K562 (cell line): ENCODE results near the gene EPSTI1. TPM values are rescaled to one million over a fixed set of nuclear protein-coding genes. Genes with fewer than 3 reads are reported as not detected.

ENCODE experiments used
- ATAC-seq: fragments of 200-7000 bp; cut with Tn5 transposase; 3 replicates; pipeline ENCODE4 v1.9.1; 2020; ENCODE audit warnings: moderate library complexity
- BruUV-seq: library from RNA; stranded (reverse); fragments of 400-500 nt; replicated peaks from 2 replicates; lab custom pipeline; 2021; lab: Mats Ljungman, UMichigan
- CTCF ChIA-PET: fragments of 300-600 bp; formaldehyde crosslinking; extraction: SDS; loops from one replicate; lab custom pipeline; 2021; ENCODE audit warnings: low intra/inter-chr PET ratio; lab: Yijun Ruan, JAX
- POLR2A ChIA-PET: fragments of 300-600, 350-650 bp; sonication (Branson Sonifier 250); formaldehyde crosslinking; extraction: SDS; loops from one replicate; lab custom pipeline; 2021; ENCODE audit warnings: antibody characterized with exemption, inconsistent platforms; lab: Yijun Ruan, JAX
- DNase-seq, 4 experiments: peaks; one replicate each; pipeline versions ENCODE4 v3.0.0 to v3.0.0-alpha.2; 2011 to 2018; ENCODE audit warnings: low spot score in 3 of 4, mixed read lengths in 3 of 4; ENCODE audit errors: extremely low read depth in 1 of 4
- FAIRE-seq: peaks from 2 replicates; lab custom pipeline; 2011; peaks lifted over from hg19 to GRCh38; lab: Jason Lieb, UNC
- H2AFZ ChIP-seq: 2 replicates; pipeline ENCODE4 v1.6.0; 2011; ENCODE audit warnings: low read depth, low read length, control low read depth, inconsistent platforms
- H3K27ac ChIP-seq: fragments of 200-600 bp; 3 replicates; pipeline ENCODE4 v1.8.0; 2011; ENCODE audit warnings: low read depth, mild to moderate bottlenecking, control low read depth, inconsistent platforms, low read length, moderate library complexity, mixed read lengths; ENCODE audit errors: extremely low read depth
- H3K27me3 ChIP-seq, 2 experiments: fragments of 300-600 bp in 1 of 2; 2 replicates in 1 of 2; 3 replicates in 1 of 2; pipeline versions ENCODE4 v1.6.0 to v1.8.0; 2011; ENCODE audit warnings: inconsistent platforms in 2 of 2, low read length in 2 of 2, mild to moderate bottlenecking in 1 of 2, mixed read lengths in 1 of 2, moderate library complexity in 1 of 2; ENCODE audit not compliant: control insufficient read depth in 2 of 2, insufficient read depth in 2 of 2
- H3K36me3 ChIP-seq: fragments of 300-600 bp; 3 replicates; pipeline ENCODE4 v1.8.0; 2011; ENCODE audit warnings: mild to moderate bottlenecking, low read length, inconsistent platforms; ENCODE audit not compliant: control insufficient read depth, insufficient read depth
- H3K4me1 ChIP-seq, 2 experiments: fragments of 200-600 bp in 1 of 2; replicated peaks in 1 of 2; 2 replicates in 1 of 2; 3 replicates in 1 of 2; pipeline versions ENCODE4 v1.5.1 to v1.8.0; 2011; ENCODE audit warnings: inconsistent platforms in 2 of 2, low read length in 2 of 2, mild to moderate bottlenecking in 1 of 2, mixed read lengths in 1 of 2, moderate library complexity in 1 of 2; ENCODE audit not compliant: control insufficient read depth in 2 of 2, insufficient read depth in 2 of 2
- H3K4me2 ChIP-seq: 2 replicates; pipeline ENCODE4 v1.6.1; 2011; ENCODE audit warnings: low read length, control low read depth, inconsistent platforms, mixed read lengths; ENCODE audit not compliant: insufficient read depth
- H3K4me3 ChIP-seq: fragments of 200-600 bp; sonication (generic), shearing (Covaris generic); 2 replicates; pipeline ENCODE4 v1.5.1; 2016; ENCODE audit warnings: control low read depth, inconsistent platforms
- H3K79me2 ChIP-seq: fragments of 200-600 bp; 3 replicates; pipeline ENCODE4 v1.8.0; 2011; ENCODE audit warnings: low read length, inconsistent platforms; ENCODE audit not compliant: control insufficient read depth, insufficient read depth
- H3K9ac ChIP-seq, 2 experiments: 2 replicates each; pipeline versions ENCODE4 v1.6.0 to v1.6.1; 2011; ENCODE audit warnings: low read depth in 2 of 2, low read length in 2 of 2, control low read depth in 1 of 2, inconsistent platforms in 1 of 2, mild to moderate bottlenecking in 1 of 2, mixed read lengths in 1 of 2; ENCODE audit not compliant: insufficient read depth in 1 of 2
- H3K9me1 ChIP-seq: one replicate; pipeline ENCODE4 v1.6.0; 2011; ENCODE audit warnings: inconsistent platforms, mild to moderate bottlenecking, low read length, moderate library complexity; ENCODE audit not compliant: control insufficient read depth, insufficient read depth
- H3K9me3 ChIP-seq: replicated peaks from 2 replicates; pipeline ENCODE4 v1.5.1; 2011; ENCODE audit warnings: low read depth, low read length, inconsistent platforms; ENCODE audit not compliant: control insufficient read depth, insufficient read depth
- H4K20me1 ChIP-seq: replicated peaks from 2 replicates; pipeline ENCODE4 v1.6.1; 2011; ENCODE audit warnings: low read length, inconsistent platforms, mixed read lengths; ENCODE audit not compliant: control insufficient read depth, insufficient read depth
- HCFC1 ChIP-seq: IDR thresholded peaks from 2 replicates; pipeline ENCODE4 v1.6.1; 2012; ENCODE audit warnings: low read depth, low read length, improper control_type of control experiment
- IFI16 ChIP-seq: fragments of 250-450 bp; sonication (Bioruptor Pico); IDR thresholded peaks from 2 replicates; pipeline ENCODE4 v2.1.2; 2022; ENCODE audit warnings: mild to moderate bottlenecking, inconsistent platforms
- IRF1 ChIP-seq: sonication (generic); formaldehyde crosslinking; IDR thresholded peaks from 2 replicates; pipeline ENCODE4 v1.8.0; 2022; ENCODE audit warnings: missing genetic modification reagents, mild to moderate bottlenecking, borderline replicate concordance
- SNIP1 ChIP-seq: fragments of 450-650 bp; IDR thresholded peaks from 2 replicates; pipeline ENCODE4 v1.7.1; 2017; ENCODE audit warnings: low read depth, mild to moderate bottlenecking
- XRCC4 ChIP-seq: IDR thresholded peaks from one replicate; pipeline ENCODE4 v1.6.1; 2011; ENCODE audit not compliant: insufficient read depth, insufficient read length; ENCODE audit errors: extremely low read depth
- ZKSCAN3 ChIP-seq: fragments of 250-450 bp; sonication (Bioruptor Pico); IDR thresholded peaks from 2 replicates; pipeline ENCODE4 v1.4.0; 2020
- WGBS: fragments of 100-300 bp; shearing (Covaris generic); methylation state at CpG from one replicate; pipeline ENCODE4 v1.1.6; 2016; ENCODE audit warnings: low coverage, mixed read lengths; ENCODE audit not compliant: insufficient coverage; ENCODE audit errors: missing lambda C conversion rate; 5-methylcytosine and 5-hydroxymethylcytosine counted together
- in situ Hi-C: fragments of 300-500 bp; cut with MboI; formaldehyde crosslinking; loops from 4 replicates; pipeline ENCODE4 v1.15.0; 2018; ENCODE audit warnings: inconsistent platforms, mixed read lengths
- intact Hi-C: fragments of 100-400 bp; cut with micrococcal nuclease; formaldehyde crosslinking; loops from 2 replicates; pipeline ENCODE4 v1.14.2; 2022
- polyA plus RNA-seq, 8 experiments: library from polyadenylated mRNA; depleted of rRNA in 4 of 8; stranded (reverse) in 5 of 8; unstranded in 3 of 8; fragments of >200 nt; fragmentation: Nextera tagmentation in 2 of 8; fragmentation: Illumina TruSeq in 1 of 8; extraction: Ambion mirVana in 2 of 8; extraction: Trizol in 1 of 8; gene quantifications; 2 replicates each; pipeline versions ENCODE4 v1.2.1 to v1.2.3, GENCODE V29; 2011 to 2014; ENCODE audit warnings: inconsistent platforms in 1 of 8, missing spikeins in 1 of 8
- total RNA-seq, 7 experiments: library from RNA; depleted of rRNA in 6 of 7; stranded (reverse); fragments of >200 nt in 6 of 7; fragmentation: Illumina TruSeq in 2 of 7; extraction: Trizol in 2 of 7; gene quantifications; 2 replicates each; pipeline versions ENCODE4 v1.2.1 to v1.2.3, GENCODE V29; 2011 to 2021; ENCODE audit warnings: low replicate concordance in 1 of 7
- TF ChIP-seq, protein P1 (sequence below): fragments of 200-400 bp; formaldehyde crosslinking; IDR thresholded peaks from 2 replicates; pipeline ENCODE4 v1.6.1; 2017; ENCODE audit warnings: mild to moderate bottlenecking, low read depth, low read length, moderate library complexity

EPSTI1 gene
- total and polyA plus RNA-seq, 9 of the 15 experiments (the other 6 are each of a cell fraction or from before 2014, with no cell fraction given) = 0.18 to 1.0 TPM; not detected in 7

DNA sequence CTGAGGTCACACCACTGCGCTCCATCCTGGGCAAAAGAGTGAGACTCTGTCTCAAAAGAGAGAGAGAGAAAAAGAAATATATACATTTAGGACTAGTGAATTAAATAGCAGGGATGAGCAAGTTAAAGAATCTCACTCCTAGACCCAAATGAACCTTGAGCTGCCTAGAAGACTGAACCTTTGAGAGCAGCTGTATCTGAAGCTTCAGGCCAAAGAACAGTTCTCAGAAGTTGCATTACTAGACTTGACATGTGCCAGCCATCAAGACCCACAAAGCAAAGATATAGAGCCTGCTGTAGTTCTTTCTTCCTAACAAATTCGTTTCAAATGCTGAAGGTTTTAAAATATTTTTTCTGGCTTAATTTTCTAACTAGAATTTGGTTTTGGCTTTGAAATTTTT lies 47.9 kb upstream of the EPSTI1 start:
- intact Hi-C loops (no loop called here), in situ Hi-C loops (no loop called here)
- Histone ChIP-seq H3K27ac (no peak overlapping the region), H2AFZ (no peak overlapping the region), H3K9ac (no peak overlapping the region), H3K9me1 (no peaks in the 10 kb centered on the region), H3K4me3 (no peak overlapping the region), H3K27me3 (no peaks in the 10 kb centered on the region; a peak in 1 of 5 replicates), H4K20me1 (no peaks in the 10 kb centered on the region), H3K79me2 (no peaks in the 10 kb centered on the region), H3K9me3 (no peaks in the 10 kb centered on the region), H3K4me1 (peaks cover 0 to 5% of the 10 kb centered on the region in 2 experiments; a peak in 1 of 5 replicates), H3K4me2 (no peak overlapping the region), H3K36me3 (no peaks in the 10 kb centered on the region)
- TF ChIP-seq IFI16 (no peak), HCFC1 (no peak), XRCC4 (no peak), IRF1 (no peak), SNIP1 (no peak), ZKSCAN3 (no peak)
- TF ChIP-seq, protein P1, sequence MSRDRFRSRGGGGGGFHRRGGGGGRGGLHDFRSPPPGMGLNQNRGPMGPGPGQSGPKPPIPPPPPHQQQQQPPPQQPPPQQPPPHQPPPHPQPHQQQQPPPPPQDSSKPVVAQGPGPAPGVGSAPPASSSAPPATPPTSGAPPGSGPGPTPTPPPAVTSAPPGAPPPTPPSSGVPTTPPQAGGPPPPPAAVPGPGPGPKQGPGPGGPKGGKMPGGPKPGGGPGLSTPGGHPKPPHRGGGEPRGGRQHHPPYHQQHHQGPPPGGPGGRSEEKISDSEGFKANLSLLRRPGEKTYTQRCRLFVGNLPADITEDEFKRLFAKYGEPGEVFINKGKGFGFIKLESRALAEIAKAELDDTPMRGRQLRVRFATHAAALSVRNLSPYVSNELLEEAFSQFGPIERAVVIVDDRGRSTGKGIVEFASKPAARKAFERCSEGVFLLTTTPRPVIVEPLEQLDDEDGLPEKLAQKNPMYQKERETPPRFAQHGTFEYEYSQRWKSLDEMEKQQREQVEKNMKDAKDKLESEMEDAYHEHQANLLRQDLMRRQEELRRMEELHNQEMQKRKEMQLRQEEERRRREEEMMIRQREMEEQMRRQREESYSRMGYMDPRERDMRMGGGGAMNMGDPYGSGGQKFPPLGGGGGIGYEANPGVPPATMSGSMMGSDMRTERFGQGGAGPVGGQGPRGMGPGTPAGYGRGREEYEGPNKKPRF = no peak
- ATAC-seq (no peak), FAIRE-seq (no peak), DNase-seq (no peak)
- POLR2A ChIA-PET = no interaction called here
- no TSS peak for BruUV-seq
- 8% methylated on average over 2 of the region's 2 CpGs for WGBS
- CTCF ChIA-PET = no interaction called here
